Neural progenitor cell (in vitro differentiated cells): Measurements from ENCODE around the gene GUF1.

Experiments used
- CTCF ChIP-seq: fragments of 200-600 bp; sonication (generic); IDR thresholded peaks from 2 replicates; pipeline ENCODE4 v1.5.1; 2017; ENCODE audit warnings: antibody characterized with exemption, mild to moderate bottlenecking
- EZH2 ChIP-seq: fragments of 200-600 bp; sonication (generic); IDR thresholded peaks from 2 replicates; pipeline ENCODE4 v1.6.1; 2017; ENCODE audit warnings: antibody characterized with exemption, mild to moderate bottlenecking, moderate library complexity
- EZH2phosphoT487 ChIP-seq: fragments of 200-600 bp; sonication (generic); IDR thresholded peaks from 2 replicates; pipeline ENCODE4 v1.6.1; 2017; ENCODE audit warnings: antibody characterized with exemption

- TF ChIP-seq CTCF = no peak
- TF ChIP-seq EZH2 = no peak
- no peak for TF ChIP-seq EZH2phosphoT487
Measured at GRCh38 chr4:44722001-44722400, 43.8 kb downstream of the GUF1 start.
